Stimulated activated CD4-positive, alpha-beta T cell treated with anti-CD3 and anti-CD28 coated beads, Interleukin-2, amount 100 ng/mL, for 4 hours (primary cell): ENCODE results near the gene ALLC.
"Not testable (repeated sequence)": the region's sequence is repeated elsewhere in the genome, so short reads cannot be mapped to it uniquely, and the experiment has no call there.

Source experiments
- DNase-seq: peaks from one replicate; pipeline ENCODE4 v3.0.0-alpha.2; 2020; ENCODE audit warnings: low read depth

Gene ALLC

DNA sequence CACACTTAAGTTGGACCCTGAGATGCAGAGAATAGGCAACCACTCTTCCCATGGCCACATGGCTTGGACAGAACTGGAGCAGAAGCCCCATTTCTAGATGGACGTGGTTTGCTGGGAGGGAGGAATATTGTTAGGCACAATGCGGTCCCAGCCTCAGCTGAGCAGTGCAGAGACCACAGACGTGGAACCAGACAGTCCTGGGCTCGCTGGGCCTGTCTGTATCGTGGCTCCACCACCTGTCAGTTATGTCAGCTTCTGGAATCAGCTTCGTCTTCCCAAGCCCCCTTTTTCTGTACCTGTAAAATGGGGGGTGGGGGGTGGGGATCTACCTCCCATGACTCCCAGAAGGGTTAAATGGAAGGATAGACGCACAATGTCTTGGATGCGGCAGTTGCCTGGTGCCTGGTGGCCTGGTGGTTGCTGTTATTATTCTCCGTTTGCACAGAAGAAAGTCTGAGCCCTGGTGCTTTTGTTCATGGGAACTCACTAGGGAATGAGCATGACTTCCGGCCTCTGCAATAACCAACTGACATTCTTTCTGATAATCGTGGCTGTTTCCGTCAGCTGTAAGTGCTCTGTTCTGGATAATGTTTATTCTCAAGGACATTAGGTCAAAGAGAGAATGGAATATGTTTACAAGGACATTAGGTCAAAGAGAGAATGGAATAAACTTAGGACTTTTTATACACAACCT is 31.7 kb upstream of the ALLC start:
- no peak for DNase-seq

DNA sequence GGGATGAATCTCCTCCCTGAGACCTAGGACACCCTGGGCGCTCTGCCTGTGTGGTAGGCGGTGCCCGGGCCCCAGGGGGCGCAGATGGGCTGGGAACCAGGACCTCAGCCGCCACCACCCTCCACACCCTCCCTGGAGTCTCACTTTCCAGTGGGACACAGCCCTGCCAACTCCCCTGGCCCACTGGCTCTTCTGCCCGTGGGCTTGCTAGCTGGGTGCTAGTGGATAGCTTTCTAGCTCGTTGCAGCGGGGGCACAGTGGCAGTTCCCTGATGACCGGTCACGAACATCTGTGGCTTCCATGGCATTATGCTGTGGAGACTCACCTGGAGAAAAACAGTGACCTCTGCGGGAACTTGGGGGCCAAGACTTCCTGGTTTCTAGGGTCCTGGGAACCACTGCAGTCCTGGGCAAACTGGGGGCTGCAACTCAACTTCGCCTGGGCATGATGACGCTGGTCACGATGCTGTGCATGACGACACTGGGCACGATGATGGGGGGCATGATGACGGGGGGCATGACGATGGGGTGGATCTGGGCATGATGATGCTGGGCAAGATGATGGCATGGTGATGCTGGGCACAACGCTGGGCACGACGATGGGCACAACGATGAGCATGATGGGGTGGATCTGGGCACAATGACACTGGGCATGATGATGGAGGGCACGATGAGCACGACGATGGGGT is 31.0 kb upstream of the ALLC start:
- no peak for DNase-seq

DNA sequence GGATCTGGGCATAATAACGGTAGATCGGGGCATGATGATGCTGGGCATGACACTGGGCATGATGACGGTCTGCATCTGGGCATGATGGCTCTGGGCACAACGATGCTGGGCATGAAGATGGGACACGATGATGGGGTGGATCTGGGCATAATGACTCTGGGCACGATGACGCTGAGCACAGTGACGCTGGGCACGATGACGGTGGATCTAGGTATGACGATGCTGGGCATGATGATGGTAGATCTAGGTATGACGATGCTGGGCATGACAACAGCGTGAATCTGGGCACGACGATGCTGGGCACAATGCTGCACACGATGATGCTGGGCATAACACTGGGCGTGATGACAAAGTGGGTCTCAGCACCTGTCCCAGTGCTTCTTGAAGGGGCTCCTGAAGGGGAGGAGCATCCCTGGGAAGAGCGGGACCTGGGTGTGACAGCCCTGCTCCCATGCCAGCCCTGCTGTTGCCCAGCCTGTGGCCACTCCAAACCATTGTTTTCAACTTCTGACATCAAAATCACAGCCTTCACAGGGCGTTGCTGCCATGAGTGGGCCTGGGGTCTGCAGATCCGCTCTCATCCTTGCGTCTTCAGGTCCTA is 30.4 kb upstream of the ALLC start:
- DNase-seq: no peak

DNA sequence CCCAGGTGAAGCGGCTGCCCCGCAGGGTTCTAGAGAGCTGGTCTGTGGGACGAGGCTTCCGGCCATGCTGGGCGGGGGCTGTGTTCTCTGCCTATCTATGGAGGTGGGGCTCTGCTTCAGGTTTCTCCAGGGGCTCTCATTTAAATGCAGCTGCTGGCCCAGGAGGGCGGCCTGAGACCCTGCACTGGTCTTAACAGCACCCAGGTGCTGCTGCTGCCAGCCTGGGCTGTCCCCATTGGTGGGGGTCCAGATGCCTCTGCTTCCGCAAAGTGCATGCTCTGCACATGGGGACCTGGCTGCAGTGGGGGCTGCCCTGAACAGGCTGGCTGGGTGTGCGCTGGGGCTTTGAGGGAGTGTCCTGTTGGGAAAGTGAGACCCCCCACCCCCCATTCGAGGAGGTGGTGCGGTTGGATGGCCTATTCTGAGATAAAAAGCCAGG is 29.7 kb upstream of the ALLC start:
- DNase-seq: no peak

DNA sequence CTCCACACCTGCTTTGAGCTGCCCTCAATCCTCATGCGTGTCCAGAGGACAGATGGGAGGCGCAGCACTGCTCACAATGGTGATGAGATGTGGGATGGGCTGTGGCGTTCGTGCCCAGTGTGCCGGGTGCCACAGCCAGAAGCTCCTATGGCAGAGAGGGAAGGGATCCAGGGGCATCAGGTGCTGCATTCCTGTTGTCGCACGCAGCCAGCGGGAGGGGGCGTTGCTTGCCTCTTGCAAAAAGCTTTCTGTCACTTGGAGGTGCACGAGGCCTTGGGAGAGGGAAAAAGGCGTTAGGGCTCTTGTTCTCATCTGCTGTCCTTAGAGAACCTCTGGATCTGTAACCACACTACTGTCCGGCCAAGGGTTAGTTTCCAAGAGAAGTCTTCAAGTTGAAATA is 29.2 kb upstream of the ALLC start:
- DNase-seq: no peak

DNA sequence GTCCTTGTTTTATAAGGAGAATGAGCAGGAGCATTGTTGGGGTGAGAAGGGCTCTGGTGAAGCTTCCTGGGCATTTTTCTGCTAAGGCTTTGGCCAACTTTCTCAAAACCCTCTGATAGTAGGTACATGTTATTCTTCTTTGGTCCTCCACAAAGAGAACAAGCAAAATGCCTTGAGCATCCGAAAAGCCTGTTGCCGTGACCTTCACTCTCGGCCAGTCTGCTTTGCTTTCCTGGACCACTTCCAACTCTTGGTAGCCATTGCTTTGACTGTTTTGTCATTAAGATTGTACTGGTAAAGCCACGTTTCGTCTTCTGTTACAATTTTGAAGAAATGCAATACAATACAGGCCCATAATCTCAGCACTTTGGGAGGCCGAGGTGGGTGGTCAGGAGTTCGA is 27.4 kb upstream of the ALLC start:
- no peak for DNase-seq

DNA sequence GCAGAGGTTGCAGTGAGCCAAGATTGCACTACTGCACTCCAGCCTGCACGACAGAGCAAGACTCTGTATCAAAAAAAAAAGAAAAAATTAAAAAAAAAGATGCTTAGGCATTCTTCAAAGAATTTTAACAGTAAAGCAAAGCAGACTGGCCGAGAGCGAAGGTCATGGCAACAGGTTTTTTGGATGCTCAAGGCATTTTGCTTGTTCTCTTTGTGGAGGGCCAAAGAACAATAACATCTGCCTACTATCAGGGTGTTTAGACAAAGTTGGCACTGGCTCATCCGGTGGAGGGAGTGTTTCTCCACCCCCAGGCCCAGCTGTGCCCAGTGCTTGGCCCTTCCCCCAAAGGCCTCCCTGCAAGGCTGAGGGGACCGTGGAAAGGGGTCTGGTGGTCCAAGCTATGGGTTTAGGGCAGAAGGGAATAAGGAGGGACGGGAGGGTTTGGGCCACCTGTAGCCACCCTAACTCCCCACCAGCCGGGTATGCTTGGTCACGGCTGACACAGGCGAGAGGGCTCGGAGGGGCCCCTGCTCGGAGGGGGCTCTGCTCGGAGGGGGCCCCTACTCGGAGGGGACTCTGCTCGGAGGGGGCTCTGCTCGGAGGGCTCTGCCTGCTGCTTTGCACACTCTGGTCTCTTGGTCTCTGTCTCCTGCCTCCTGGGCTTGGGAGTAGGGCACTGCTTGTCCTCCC is 26.7 kb upstream of the ALLC start:
- DNase-seq: no peak

DNA sequence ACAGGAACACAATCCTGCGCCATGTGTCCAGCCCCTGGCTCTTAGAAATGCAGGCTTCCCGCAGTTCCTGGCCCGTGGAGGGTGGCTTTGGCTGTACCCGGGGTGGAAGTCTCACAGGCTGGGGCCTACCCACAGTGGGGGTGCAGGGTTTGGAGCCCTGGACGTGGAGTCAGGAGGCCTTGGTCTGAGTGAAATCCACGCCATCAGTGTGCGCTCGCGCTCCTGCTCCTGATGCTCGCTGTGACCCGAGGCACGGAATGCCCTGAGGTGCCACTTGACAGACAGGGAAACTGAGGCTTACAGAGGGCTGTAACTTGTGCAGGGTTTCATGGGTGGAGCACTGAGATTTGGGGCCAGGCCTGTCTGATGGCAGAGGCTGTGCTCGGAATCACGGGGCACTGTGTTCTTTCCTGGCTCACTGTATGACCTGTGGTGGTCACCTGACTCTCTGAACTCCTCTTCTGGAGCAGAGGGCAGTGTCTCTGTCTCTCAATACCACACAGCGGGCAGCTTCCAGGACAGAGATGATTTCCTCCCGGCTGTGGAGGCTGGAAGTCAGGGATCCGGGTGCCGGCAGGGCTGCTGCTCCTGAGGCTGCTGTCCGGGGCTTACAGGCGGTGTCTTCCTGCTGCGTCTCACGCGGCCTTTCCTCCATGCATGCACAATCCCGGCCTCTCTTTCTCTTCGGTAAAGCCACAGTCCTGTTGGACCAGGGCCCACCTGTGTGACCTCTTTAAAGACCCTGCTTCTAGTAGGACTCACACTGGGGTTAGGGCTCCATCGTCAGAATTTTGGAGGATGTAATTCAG is 25.9 kb upstream of the ALLC start:
- DNase-seq: no peak

DNA sequence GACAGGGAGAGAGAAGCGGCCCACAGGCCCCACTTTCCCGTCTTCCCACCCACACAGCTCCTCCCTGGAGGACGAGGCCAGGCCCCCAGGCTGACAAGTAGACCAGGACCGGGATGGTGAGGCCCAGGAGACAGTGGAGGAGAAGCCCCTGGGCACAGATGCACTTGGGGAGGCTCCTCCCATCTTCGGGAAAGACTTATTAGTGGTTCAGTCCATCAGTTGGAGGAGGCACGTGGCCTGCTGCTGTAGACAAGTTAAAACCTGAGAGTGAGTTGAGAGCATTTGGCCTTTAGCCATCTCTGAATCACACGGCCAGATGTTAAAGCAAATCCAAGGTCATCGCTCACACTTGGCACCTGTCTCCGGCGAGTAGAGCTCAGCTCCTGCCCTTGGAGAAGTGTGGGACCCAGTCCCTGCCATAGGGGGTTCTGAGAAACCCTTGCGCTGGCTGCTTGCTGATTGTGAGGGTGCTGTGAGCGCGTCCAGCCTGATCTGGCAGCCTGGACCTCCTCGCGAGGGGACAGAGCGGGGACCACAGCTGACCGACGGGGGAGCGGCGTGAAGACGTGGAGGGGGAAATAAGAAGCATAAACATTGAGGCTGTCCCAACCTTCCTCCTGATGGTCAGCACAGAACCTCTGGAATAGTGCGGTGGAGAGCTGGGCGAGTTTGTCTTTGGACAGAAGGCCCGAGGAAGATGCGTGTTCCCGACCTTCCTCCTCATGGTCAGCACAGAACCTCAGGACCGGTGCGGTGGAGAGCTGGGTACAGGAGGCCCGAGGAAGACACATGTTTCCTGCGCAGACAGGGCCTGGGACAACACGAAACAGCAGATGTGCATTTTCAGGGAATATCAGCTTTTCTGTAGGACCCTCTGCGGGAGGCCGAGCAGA is 24.7 kb upstream of the ALLC start:
- DNase-seq: no peak

DNA sequence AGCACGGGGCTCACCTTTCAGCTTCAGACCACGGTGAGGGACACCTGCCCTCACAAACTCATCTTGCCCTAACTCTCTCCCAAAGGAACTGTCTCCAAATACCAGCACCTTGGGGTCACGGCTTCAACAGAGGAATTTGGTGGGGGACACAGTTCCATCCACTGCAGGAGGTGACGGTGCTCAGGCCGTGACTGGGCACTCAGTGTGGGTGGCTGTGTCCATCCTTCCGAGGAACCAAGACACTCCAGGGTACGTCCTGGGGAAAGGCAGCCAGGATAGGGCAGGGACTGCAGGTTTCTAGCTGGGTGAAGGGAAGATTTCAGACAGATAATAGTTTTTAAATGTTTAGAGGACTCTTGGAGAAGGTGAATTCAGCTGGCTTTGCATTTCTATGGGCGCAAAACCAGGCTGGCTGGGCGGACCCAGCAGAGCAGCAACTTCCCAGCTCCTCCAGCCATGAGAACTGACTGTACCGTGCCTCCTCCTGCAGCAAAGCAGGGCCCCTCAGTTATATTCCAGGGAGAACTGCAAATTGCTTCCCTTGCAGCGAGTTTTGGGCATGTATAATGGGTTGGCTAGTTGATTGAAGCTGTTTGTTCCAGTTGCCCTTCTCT is 23.9 kb upstream of the ALLC start:
- DNase-seq: no peak

DNA sequence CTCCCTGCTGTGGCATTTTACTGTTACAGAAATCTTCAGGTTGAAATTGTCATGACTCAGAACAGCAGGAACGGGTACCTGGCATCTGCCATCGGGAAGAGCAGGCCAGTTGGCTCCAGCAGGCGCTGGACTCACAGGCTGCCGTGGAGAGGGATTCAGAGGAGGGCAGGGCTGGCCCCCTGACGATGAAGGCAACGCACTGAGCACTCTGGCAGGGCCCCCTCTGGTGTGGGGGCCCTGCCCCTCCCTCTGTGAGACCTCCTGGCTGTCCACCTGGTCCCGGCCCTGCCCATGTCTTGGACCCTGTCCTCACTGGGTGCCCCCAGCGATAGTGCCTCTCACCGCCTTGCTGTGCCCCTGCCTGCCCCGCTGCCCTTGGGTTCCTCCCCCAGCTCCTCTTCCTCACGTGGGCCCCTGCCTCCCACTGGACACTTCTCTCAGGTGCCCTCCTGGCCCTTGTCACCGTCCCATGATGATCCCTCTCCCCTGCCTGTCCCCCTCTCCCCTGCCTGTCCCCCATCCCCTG is 23.3 kb upstream of the ALLC start:
- no peak for DNase-seq

DNA sequence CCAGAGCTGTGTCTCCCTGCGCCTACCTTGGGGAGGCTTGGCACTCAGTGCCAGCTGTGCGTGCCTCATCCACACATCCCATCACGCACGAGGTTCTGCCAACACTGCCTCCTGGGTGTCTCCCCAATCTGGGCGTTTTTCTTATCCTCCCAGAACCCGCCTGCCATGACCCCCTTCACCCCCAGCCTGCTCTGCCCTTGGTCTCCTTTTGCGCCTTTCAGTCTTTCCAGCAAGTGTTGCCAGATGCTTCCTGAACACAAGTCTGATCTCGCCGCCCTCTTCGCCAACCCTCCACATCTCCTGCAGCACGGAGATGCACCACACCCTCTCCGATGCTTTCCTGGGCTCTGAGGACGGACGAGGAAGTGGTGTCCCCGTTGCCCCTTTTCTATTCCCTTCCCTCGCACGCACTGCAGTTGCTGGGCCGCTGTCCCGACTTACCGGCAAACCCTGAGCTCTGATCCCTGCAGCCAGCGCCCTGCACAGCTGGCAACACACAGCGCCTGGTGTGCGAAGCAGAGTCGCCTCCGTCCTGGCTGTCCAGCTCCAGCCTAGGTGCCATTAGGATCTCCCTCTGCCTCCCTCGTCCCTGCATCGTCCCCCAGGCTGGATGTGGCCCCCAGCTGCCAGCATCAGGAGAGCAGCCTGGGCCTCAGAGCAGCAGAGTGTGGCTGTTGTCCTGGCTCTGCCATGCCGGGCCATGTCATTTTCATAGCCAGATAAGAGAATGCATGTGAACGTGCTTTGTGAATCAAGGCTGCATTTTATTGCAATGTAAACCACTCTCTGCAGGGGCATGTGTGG is 22.6 kb upstream of the ALLC start:
- DNase-seq: no peak

DNA sequence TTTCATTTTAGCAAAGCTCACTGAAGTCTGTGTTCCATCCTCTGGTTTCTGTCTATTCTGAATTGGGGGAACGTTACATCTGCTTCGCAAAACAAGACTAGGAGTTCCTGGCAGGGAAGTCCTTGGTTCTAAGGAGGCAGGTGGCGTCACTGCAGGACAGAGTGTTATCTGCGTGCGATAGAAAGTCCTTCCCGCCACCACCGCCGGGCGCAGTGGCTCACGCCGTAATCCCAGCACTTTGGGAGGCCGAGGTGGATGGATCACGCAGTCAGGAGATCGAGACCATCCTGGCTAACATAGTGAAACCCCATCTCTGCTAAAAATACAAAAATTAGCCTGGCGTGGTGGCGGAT is 22.0 kb upstream of the ALLC start:
- not testable (repeated sequence) for DNase-seq

DNA sequence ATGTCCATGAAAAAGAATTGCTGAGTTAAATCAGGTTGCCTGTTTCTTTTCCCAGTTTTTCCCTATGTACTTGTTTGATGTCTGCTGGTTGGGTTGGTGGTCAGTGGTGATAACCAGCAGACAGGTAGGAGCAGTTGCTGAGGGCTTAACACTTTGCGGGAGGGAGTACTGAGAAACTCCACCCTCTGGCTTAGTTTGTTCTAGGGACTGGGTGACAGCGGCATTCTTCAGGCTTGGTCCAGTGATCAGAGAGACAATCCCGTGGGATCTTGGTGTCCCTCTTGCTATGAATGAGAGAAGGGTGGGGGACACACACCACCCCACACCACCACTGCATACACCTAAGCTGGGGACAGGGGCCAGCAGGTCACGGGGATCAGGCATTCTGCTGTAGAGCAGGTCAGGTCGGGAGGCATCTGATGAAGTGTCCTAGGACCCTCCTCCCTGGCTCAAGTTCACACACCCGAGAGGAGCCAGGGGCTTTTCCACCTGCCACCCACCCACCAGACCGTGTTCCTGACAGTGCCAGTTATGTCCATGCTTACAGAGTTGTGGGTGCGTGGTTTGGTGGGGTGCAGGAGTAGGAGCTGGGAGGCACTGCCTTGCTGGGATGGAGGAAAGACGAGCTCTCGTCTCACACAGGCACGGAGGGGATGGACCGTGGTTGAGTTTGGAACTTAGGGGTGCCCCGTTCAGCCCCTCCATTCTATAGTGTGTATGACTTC is 21.3 kb upstream of the ALLC start:
- DNase-seq: no peak

DNA sequence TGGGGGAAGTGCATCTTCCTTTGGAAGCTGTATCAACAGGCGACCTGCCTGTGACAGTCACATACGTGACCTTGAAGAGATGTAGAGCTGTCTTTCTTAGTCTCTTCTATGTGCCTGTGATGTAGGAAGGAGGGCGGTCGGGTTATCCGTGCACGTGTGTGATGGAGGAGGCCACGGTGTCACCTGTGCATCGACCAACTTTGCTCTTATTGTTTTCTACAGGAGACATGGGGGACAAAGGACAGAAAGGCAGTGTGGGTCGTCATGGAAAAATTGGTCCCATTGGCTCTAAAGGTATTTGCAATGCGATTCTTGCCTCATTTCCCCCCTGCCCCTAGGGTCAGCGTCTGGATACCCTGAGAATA is 20.7 kb upstream of the ALLC start:
- no peak for DNase-seq

DNA sequence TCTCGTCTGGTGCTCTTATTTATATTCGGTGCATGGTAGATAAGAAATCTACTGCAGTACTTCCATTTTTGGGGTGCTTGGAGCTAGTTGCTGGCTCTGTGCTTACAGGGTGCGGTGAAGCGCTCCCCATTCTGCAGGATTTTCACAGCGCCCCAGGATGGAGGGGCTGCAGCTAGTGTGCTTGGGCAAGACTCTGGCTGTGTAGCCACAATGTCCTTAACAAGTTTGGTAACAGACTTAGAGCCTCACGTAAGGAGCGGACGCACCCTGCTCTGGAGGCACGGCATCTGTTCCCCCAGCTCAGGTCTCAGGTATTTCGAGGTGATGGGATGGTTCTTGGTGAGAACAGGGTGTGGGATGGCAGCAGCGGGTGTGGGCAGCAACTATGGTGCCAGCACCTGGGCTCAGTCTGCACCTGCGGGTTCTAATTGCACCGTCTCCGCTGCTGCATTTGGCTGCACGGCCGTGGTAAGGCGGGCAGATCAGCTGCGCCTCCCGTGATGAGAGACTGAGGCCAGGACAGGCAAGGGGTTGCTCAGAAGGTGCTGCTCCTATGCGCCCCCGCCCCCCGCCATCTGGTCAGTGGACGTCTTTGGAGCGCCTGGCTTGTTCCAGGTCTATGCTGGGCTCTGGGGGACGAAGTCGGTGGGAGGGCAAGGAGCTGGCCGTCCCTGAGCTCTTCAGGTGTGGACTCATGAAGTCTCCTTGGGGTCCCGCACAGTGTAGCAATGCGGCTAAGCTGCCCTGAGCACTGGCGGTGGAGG is 20.1 kb upstream of the ALLC start:
- no peak for DNase-seq

DNA sequence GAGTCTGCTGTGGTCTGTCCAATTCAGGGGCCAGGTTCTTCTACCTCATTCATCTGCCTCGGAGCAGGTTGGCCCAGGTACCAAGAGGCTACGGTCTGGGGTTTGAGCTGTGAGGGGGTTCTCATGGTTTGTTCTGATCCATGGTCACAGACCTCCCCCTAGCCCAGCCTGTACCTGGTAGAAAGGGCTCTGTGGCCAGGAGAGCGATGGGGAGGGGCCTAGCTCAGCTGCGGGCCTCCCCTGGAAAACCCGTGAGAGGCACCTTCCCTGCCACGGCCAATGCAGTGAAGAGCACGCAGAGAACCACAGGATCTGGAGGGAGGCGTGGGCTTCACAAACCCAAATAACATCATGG is 19.6 kb upstream of the ALLC start:
- no peak for DNase-seq

DNA sequence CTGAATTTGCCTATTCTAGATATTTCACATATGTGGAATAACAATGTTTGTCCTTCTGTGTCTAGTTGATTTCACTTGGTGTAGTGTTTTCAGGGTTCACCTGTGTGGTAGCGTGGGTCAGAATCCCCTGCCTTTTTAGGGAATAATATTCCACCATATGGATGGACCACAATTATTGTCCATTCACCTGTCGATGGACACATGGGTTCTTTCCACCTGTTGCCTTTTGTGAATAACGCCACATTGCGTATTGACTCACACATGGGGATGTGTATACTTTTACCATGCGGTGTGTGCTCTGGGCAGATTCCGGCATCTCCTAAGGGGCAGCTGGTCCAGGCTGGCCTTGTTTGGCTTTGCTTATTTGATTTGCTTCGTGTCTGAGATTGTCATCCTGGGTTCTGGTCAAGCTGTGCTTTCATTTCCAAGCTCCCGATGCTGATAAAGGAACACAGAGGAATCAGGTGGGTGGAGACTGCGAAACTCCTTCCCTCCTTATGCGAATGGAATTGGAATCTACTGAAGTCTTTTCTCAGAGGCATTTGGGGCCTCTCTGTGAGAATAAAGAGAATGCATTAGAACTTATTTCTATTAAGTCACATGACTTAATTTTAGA is 18.9 kb upstream of the ALLC start:
- no peak for DNase-seq
